PFSK-1 (cell line): Measurements from ENCODE around the gene NEDD1.

ENCODE experiments used
- POLR2AphosphoS5 ChIP-seq: IDR thresholded peaks from 2 replicates; pipeline ENCODE4 v1.6.1; 2012; ENCODE audit warnings: low read depth, mild to moderate bottlenecking, control low read depth, low read length, moderate library complexity
- SIN3A ChIP-seq: IDR thresholded peaks from 2 replicates; pipeline ENCODE4 v1.6.1; 2012; ENCODE audit warnings: mild to moderate bottlenecking, low read length, moderate library complexity, borderline replicate concordance; ENCODE audit not compliant: insufficient read depth

- TF ChIP-seq POLR2AphosphoS5, result no peak
- no peak for TF ChIP-seq SIN3A
Measured at GRCh38 chr12:96907671-96908422, 790 bp downstream of the NEDD1 start.
